DND-41 (cell line): ENCODE results near the gene PERCC1.

Experiments
- ATAC-seq: fragments of 200-7000 bp; cut with Tn5 transposase; 3 replicates; pipeline ENCODE4 v1.9.1; 2021; ENCODE audit warnings: low read depth; ENCODE audit not compliant: insufficient read depth
- DNase-seq: peaks from one replicate; pipeline ENCODE4 v3.0.0-alpha.2; 2020
- H2AFZ ChIP-seq: 2 replicates; pipeline ENCODE4 v1.6.0; 2012; ENCODE audit warnings: low read depth, low read length
- H3K27ac ChIP-seq: 2 replicates; pipeline ENCODE4 v1.5.1; 2012; ENCODE audit warnings: low read length, inconsistent platforms
- H3K27me3 ChIP-seq: fragments of 200-600 bp; sonication (generic); 2 replicates; pipeline ENCODE4 v1.6.0; 2012; ENCODE audit warnings: low read length, mild to moderate bottlenecking, inconsistent platforms; ENCODE audit not compliant: insufficient read depth, poor library complexity
- H3K36me3 ChIP-seq: 2 replicates; pipeline ENCODE4 v1.5.1; 2012; ENCODE audit warnings: low read length, inconsistent platforms; ENCODE audit not compliant: insufficient read depth
- H3K4me1 ChIP-seq: 2 replicates; pipeline ENCODE4 v1.5.1; 2012; ENCODE audit warnings: mild to moderate bottlenecking, low read length; ENCODE audit not compliant: insufficient read depth
- H3K4me2 ChIP-seq: 2 replicates; pipeline ENCODE4 v1.6.0; 2012; ENCODE audit warnings: mild to moderate bottlenecking, moderate library complexity, low read length, inconsistent platforms; ENCODE audit not compliant: insufficient read depth
- H3K4me3 ChIP-seq, 2 experiments: fragments of 200-600 bp in 1 of 2; shearing (Covaris generic) in 1 of 2; 2 replicates each; pipeline ENCODE4 v1.5.1; 2012 to 2016; ENCODE audit warnings: inconsistent platforms in 2 of 2, low read length in 2 of 2, mild to moderate bottlenecking in 2 of 2, low read depth in 1 of 2, moderate library complexity in 1 of 2
- H3K79me2 ChIP-seq: 2 replicates; pipeline ENCODE4 v1.6.0; 2012; ENCODE audit warnings: low read length, inconsistent platforms; ENCODE audit not compliant: insufficient read depth
- H3K9ac ChIP-seq: 2 replicates; pipeline ENCODE4 v1.6.0; 2012; ENCODE audit warnings: low read depth, mild to moderate bottlenecking, inconsistent platforms, low read length, moderate library complexity
- H3K9me3 ChIP-seq: 2 replicates; pipeline ENCODE4 v1.5.1; 2012; ENCODE audit warnings: low read length, moderate library complexity, mild to moderate bottlenecking, inconsistent platforms; ENCODE audit not compliant: insufficient read depth, severe bottlenecking
- H4K20me1 ChIP-seq: 2 replicates; pipeline ENCODE4 v1.6.0; 2012; ENCODE audit warnings: low read length; ENCODE audit not compliant: insufficient read depth
- CTCF ChIP-seq: IDR thresholded peaks from 2 replicates; pipeline ENCODE4 v1.5.1; 2012; ENCODE audit warnings: borderline replicate concordance, low read length, moderate library complexity, mild to moderate bottlenecking; ENCODE audit not compliant: poor library complexity, severe bottlenecking; ENCODE audit errors: extremely low read depth
- EZH2 ChIP-seq: IDR thresholded peaks from 3 replicates; pipeline ENCODE4 v1.6.1; 2012; ENCODE audit warnings: borderline replicate concordance, low read depth, mild to moderate bottlenecking, moderate library complexity, low read length, inconsistent platforms; ENCODE audit not compliant: severe bottlenecking

PERCC1 gene

GRCh38 chr16:1469693-1470201, 38.9 kb downstream of the PERCC1 start:
- peaks cover 94% of the 10 kb centered on the region for H3K79me2 ChIP-seq
- peaks cover 27% of the 10 kb centered on the region for H3K4me1 ChIP-seq
- no peak overlapping the region for H3K9ac ChIP-seq
- H3K4me2 ChIP-seq = no peak overlapping the region
- H3K9me3 ChIP-seq = no peaks in the 10 kb centered on the region
- ATAC-seq = no peak
- H3K27ac ChIP-seq = no peak overlapping the region
- peaks cover 13% of the 10 kb centered on the region for H3K36me3 ChIP-seq
- H3K27me3 ChIP-seq = no peaks in the 10 kb centered on the region
- TF ChIP-seq EZH2 (no peak), CTCF (no peak)
- peaks cover 56% of the 10 kb centered on the region for H4K20me1 ChIP-seq
- no peak for DNase-seq
- no peak overlapping the region for H2AFZ ChIP-seq
- H3K4me3 ChIP-seq = no peak overlapping the region

GRCh38 chr16:1470481-1471251, 39.8 kb downstream of the PERCC1 start:
- no peak overlapping the region for H2AFZ ChIP-seq
- no peaks in the 10 kb centered on the region for H3K9me3 ChIP-seq
- DNase-seq (no peak), ATAC-seq (no peak)
- no peak for TF ChIP-seq CTCF
- no peak overlapping the region for H3K4me3 ChIP-seq
- H4K20me1 ChIP-seq = peaks cover 51% of the 10 kb centered on the region
- no peak overlapping the region for H3K27ac ChIP-seq
- H3K27me3 ChIP-seq = no peaks in the 10 kb centered on the region
- peaks cover 96% of the 10 kb centered on the region for H3K79me2 ChIP-seq
- peaks cover 6% of the 10 kb centered on the region; the same call in 1 of the 2 replicates for H3K36me3 ChIP-seq
- H3K4me2 ChIP-seq = no peak overlapping the region
- peaks cover 32% of the 10 kb centered on the region for H3K4me1 ChIP-seq
- no peak overlapping the region for H3K9ac ChIP-seq

- Histone ChIP-seq H3K79me2 (peaks cover 90% of the 10 kb centered on the region), H2AFZ (no peak overlapping the region), H3K27ac (no peak overlapping the region), H3K4me2 (0 out of 2 replicates have a peak overlapping the region, but pooled peaks have one; percentile 1), H3K9ac (no peak overlapping the region), H3K36me3 (peaks cover 6% of the 10 kb centered on the region; the same call in 1 of the 2 replicates), H3K4me3 (no peak overlapping the region), H4K20me1 (peaks cover 43% of the 10 kb centered on the region), H3K27me3 (no peaks in the 10 kb centered on the region), H3K9me3 (no peaks in the 10 kb centered on the region), H3K4me1 (peaks cover 36% of the 10 kb centered on the region)
- no peak for DNase-seq
- no peak for TF ChIP-seq EZH2
- no peak for TF ChIP-seq CTCF
- no peak for ATAC-seq
Measured at GRCh38 chr16:1471569-1472194, 40.8 kb downstream of the PERCC1 start.
